Mesothelial cell of epicardium (in vitro differentiated cells): ENCODE measurements around the gene STMN1. TPM values are rescaled to one million over a fixed set of nuclear protein-coding genes. Genes with fewer than 3 reads are reported as not detected.
A peak's percentile ranks its signal among the peaks of the same experiment; 100 is the strongest.

Experiments
- DNase-seq, 2 experiments: peaks; one replicate each; pipeline ENCODE4 v3.0.0; 2021; ENCODE audit warnings: low spot score in 2 of 2; ENCODE audit not compliant: unreplicated experiment in 2 of 2
- H3K27ac Mint-ChIP-seq: 2 replicates; pipeline ENCODE4 v1.8.0; 2021; ENCODE audit warnings: mixed read lengths
- H3K27me3 Mint-ChIP-seq: 2 replicates; pipeline ENCODE4 v1.8.0; 2021; ENCODE audit warnings: low read depth, mixed read lengths
- H3K36me3 Mint-ChIP-seq: 2 replicates; pipeline ENCODE4 v1.8.0; 2021; ENCODE audit warnings: mixed read lengths
- H3K4me1 Mint-ChIP-seq: 2 replicates; pipeline ENCODE4 v1.8.0; 2021; ENCODE audit warnings: mixed read lengths
- H3K4me3 Mint-ChIP-seq: 2 replicates; pipeline ENCODE4 v1.8.0; 2021; ENCODE audit warnings: mild to moderate bottlenecking, moderate library complexity, mixed read lengths
- H3K9me3 Mint-ChIP-seq: 2 replicates; pipeline ENCODE4 v1.8.0; 2021; ENCODE audit warnings: mixed read lengths
- CTCF ChIP-seq: fragments of 200-600 bp; sonication (generic); IDR thresholded peaks from one replicate; pipeline ENCODE4 v1.5.0; 2021; ENCODE audit warnings: antibody characterized with exemption; ENCODE audit not compliant: unreplicated experiment
- total RNA-seq: library from RNA; stranded (reverse); gene quantifications from 3 replicates; pipeline ENCODE4 v1.2.1, GENCODE V29; 2021

The STMN1 gene
- total RNA-seq, 1 donor from 2014 or later, result 472 TPM

- Mint-ChIP-seq H3K4me3 (no peak overlapping the region), H3K27ac (peak overlapping the region; percentile 43), H3K27me3 (no peaks in the 10 kb centered on the region), H3K4me1 (peaks cover 28% of the 10 kb centered on the region), H3K36me3 (peaks cover 3% of the 10 kb centered on the region), H3K9me3 (no peaks in the 10 kb centered on the region)
- TF ChIP-seq CTCF, result no peak
- no peak for DNase-seq
Observed at GRCh38 chr1:25871086-25871703, 35.0 kb downstream of the STMN1 start.

GRCh38 chr1:25870614-25871013 lies 35.6 kb downstream of the STMN1 start:
- Mint-ChIP-seq H3K27ac (peak overlapping the region; percentile 61), H3K4me1 (peaks cover 25% of the 10 kb centered on the region), H3K4me3 (no peak overlapping the region), H3K27me3 (no peaks in the 10 kb centered on the region), H3K36me3 (peaks cover 3% of the 10 kb centered on the region), H3K9me3 (no peaks in the 10 kb centered on the region)
- no peak for TF ChIP-seq CTCF
- DNase-seq, result no peak

DNA sequence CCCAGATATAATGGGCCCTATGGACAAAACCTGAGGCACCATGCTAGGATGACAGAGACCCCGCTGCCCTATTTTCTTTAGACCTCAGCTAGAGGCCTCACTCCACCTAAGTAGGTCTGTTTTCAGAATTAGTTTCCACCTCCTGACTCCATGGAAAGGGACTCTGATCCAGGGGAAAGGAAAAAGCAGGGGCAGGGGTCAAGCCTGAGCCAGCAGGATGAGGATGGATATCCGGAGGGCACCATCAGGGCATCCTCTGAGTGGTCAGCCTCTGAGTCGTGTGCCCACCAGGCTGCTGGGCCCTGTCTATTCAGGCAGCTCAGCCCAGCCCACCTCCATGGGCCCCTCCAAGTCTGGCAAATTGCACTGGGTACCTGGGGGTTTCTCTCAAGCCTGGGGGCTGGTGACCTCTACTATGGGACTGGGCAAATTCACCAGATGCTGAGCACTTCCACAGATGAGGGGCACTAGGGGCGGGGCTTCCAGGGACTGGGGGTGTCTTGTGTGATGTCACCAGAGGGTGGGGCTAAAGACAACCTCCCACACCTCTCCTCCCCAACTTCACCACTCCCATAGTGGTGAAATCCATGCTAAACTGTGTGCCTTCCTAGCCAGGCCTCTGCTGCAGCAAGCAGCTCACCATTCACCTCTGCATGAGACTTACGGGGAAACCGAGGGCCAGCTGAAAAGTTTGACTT lies 36.2 kb downstream of the STMN1 start:
- no peak for TF ChIP-seq CTCF
- H3K27ac Mint-ChIP-seq, result peak overlapping the region; percentile 61
- DNase-seq, result no peak
- H3K27me3 Mint-ChIP-seq, result no peaks in the 10 kb centered on the region
- H3K9me3 Mint-ChIP-seq, result no peaks in the 10 kb centered on the region
- H3K4me3 Mint-ChIP-seq, result no peak overlapping the region
- H3K4me1 Mint-ChIP-seq, result peaks cover 24% of the 10 kb centered on the region
- H3K36me3 Mint-ChIP-seq, result peaks cover 3% of the 10 kb centered on the region

GRCh38 chr1:25867210-25867991 lies 38.8 kb downstream of the STMN1 start:
- Mint-ChIP-seq H3K27ac (no peak overlapping the region), H3K27me3 (no peaks in the 10 kb centered on the region), H3K9me3 (no peaks in the 10 kb centered on the region), H3K4me3 (no peak overlapping the region), H3K36me3 (peaks cover 19% of the 10 kb centered on the region), H3K4me1 (peaks cover 8% of the 10 kb centered on the region)
- no peak for DNase-seq
- no peak for TF ChIP-seq CTCF

GRCh38 chr1:25866288-25866687 lies 39.9 kb downstream of the STMN1 start:
- Mint-ChIP-seq H3K27ac (no peak overlapping the region), H3K9me3 (no peaks in the 10 kb centered on the region)
- no peak for TF ChIP-seq CTCF

More at GRCh38 chr1:25866288-25866687, 39.9 kb downstream of the STMN1 start:
- Mint-ChIP-seq H3K4me1 (peaks cover 8% of the 10 kb centered on the region), H3K27me3 (no peaks in the 10 kb centered on the region), H3K4me3 (no peak overlapping the region), H3K36me3 (peaks cover 23% of the 10 kb centered on the region)
- DNase-seq, result no peak
